GM18508 (cell line): ENCODE data around the gene CELA3A.
"Not testable (repeated sequence)": the region's sequence is repeated elsewhere in the genome, so short reads cannot be mapped to it uniquely, and the experiment has no call there.

Source experiments
- ATAC-seq: cut with Tn5 transposase; IDR thresholded peaks from one replicate; pipeline ENCODE4 v1.9.1; 2021; ENCODE audit warnings: moderate number of reproducible peaks; ENCODE audit not compliant: insufficient read depth, unreplicated experiment

CELA3A gene

GRCh38 chr1:22009566-22009965, 8.1 kb downstream of the CELA3A start:
- not testable (repeated sequence) for ATAC-seq

GRCh38 chr1:22012752-22013151, 11.3 kb downstream of the CELA3A start:
- not testable (repeated sequence) for ATAC-seq

GRCh38 chr1:22014575-22015206, 13.2 kb downstream of the CELA3A start:
- ATAC-seq = not testable (repeated sequence)

- ATAC-seq = no peak
These were observed 17.4 kb downstream of the CELA3A start for GRCh38 chr1:22018583-22019559.

GRCh38 chr1:22021061-22021460, 19.6 kb downstream of the CELA3A start:
- ATAC-seq = no peak

- no peak for ATAC-seq
These were observed 23.3 kb downstream of the CELA3A start for GRCh38 chr1:22024485-22025367.

GRCh38 chr1:22025368-22026155, 24.1 kb downstream of the CELA3A start:
- ATAC-seq = no peak

GRCh38 chr1:22026924-22027289, 25.4 kb downstream of the CELA3A start:
- no peak for ATAC-seq

- no peak for ATAC-seq
These were observed 28.6 kb downstream of the CELA3A start for GRCh38 chr1:22030057-22030456.

- no peak for ATAC-seq
These were observed 29.0 kb downstream of the CELA3A start for GRCh38 chr1:22030473-22030872.

- ATAC-seq = no peak
These were observed 29.9 kb downstream of the CELA3A start for GRCh38 chr1:22031214-22031962.

- ATAC-seq = not testable (repeated sequence)
These were observed 33.4 kb downstream of the CELA3A start for GRCh38 chr1:22034834-22035233.

- ATAC-seq = no peak
These were observed 36.1 kb downstream of the CELA3A start for GRCh38 chr1:22037520-22037919.

GRCh38 chr1:22038036-22038435, 36.6 kb downstream of the CELA3A start:
- no peak for ATAC-seq

GRCh38 chr1:22039594-22040285, 38.3 kb downstream of the CELA3A start:
- peak; percentile 86 for ATAC-seq

GRCh38 chr1:22040286-22040623, 38.8 kb downstream of the CELA3A start:
- no peak for ATAC-seq

GRCh38 chr1:22041505-22041904, 40.0 kb downstream of the CELA3A start:
- no peak for ATAC-seq

- no peak for ATAC-seq
These were observed 41.8 kb downstream of the CELA3A start for GRCh38 chr1:22043198-22043769.
